NCI-H2107 (cell line): ENCODE measurements around the gene TLK2.

Experiments
- DNase-seq: peaks from one replicate; lab custom pipeline; 2025; lab: John Stamatoyannopoulos, UW

TLK2 gene

GRCh38 chr17:62655656-62656055 is 177.0 kb downstream of the TLK2 start:
- no peak for DNase-seq

- DNase-seq, result no peak
Measured at GRCh38 chr17:62656446-62656845, 177.8 kb downstream of the TLK2 start.

- no peak for DNase-seq
Measured at GRCh38 chr17:62657145-62657665, 178.6 kb downstream of the TLK2 start.

- DNase-seq, result no peak
Measured at GRCh38 chr17:62657690-62658089, 179.1 kb downstream of the TLK2 start.

- DNase-seq, result no peak
Measured at GRCh38 chr17:62658136-62658920, 179.7 kb downstream of the TLK2 start.

- DNase-seq, result no peak
Measured at GRCh38 chr17:62660629-62661118, 182.0 kb downstream of the TLK2 start.

- no peak for DNase-seq
Measured at GRCh38 chr17:62661337-62661736, 182.7 kb downstream of the TLK2 start.

GRCh38 chr17:62662855-62663254 is 184.2 kb downstream of the TLK2 start:
- DNase-seq, result no peak
